ENCODE results near the gene MAT2B. TPM values are rescaled to one million over a fixed set of nuclear protein-coding genes. Genes with fewer than 3 reads are reported as not detected.

MAT2B gene
- total RNA-seq, 1 experiment from 2014 or later: 48.4 TPM

DNA sequence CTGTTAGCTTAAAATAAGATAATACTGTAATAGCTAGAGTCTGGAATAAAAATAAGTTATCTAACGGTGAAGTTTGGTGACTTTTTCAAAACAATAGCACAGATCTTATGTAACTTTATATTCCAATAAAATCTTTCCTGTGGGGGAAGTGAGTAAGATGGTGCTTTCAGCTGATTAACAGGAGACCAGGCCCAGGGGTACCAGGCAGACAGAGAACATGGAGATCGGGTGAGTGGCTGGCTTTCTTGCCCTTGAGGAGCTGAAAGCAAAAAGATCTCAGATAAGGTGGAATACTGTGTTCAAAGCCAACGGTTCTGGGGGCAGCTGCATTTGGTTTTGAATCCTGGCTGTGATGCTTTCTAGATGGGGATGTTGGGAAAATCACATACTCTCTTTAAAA lies 61.3 kb downstream of the MAT2B start:
- Histone ChIP-seq H4K20me1 (ENCODE audit: control insufficient read depth, insufficient read depth, insufficient read length) (no peaks in the 10 kb centered on the region), H2BK15ac (ENCODE audit: low read depth, low read length) (no peak overlapping the region), H3K4me1 (ENCODE audit: insufficient read depth, low read length) (peaks cover 7% of the 10 kb centered on the region; the same call in 1 of the 2 replicates), H2AK5ac (ENCODE audit: insufficient read length, low read length) (no peak overlapping the region), H3K4me2 (ENCODE audit: insufficient read depth, insufficient read length, low read length) (peak overlapping the region; percentile 85), H3K23me2 (ENCODE audit: insufficient read length, low read depth, low read length, poor library complexity, severe bottlenecking) (peaks cover 10% of the 10 kb centered on the region), H3K18ac (ENCODE audit: insufficient read length, low read depth, low read length) (no peak overlapping the region), H3T11ph (ENCODE audit: low read length) (no peak overlapping the region), H3K9me3 (ENCODE audit: control insufficient read depth, low read depth, low read length) (no peaks in the 10 kb centered on the region), H3K79me2 (ENCODE audit: insufficient read depth, low read length) (no peaks in the 10 kb centered on the region), H2BK20ac (ENCODE audit: low read depth, low read length, poor library complexity, severe bottlenecking) (no peak overlapping the region), H2BK12ac (ENCODE audit: insufficient read length, low read depth, low read length) (no peak overlapping the region), H3K4ac (ENCODE audit: low read depth, low read length) (no peak overlapping the region), H3K23ac (ENCODE audit: insufficient read length, low read depth, low read length) (no peak overlapping the region), H3K9ac (ENCODE audit: extremely low read depth, insufficient read length, low read length) (no peak overlapping the region), H3K56ac (ENCODE audit: insufficient read length, low read depth, low read length) (no peak overlapping the region), H4K8ac (replicated peaks; ENCODE audit: insufficient read length, low read depth, low read length) (no peak overlapping the region), H2AFZ (ENCODE audit: low read length) (no peak overlapping the region), H2BK120ac (ENCODE audit: low read depth, low read length, poor library complexity, severe bottlenecking) (no peak overlapping the region), H3K79me1 (ENCODE audit: insufficient read depth, low read depth, low read length, poor library complexity, severe bottlenecking) (no peaks in the 10 kb centered on the region), H2BK5ac (ENCODE audit: insufficient read length, low read length) (no peak overlapping the region), H3K27me3 (ENCODE audit: insufficient read depth, low read length) (no peaks in the 10 kb centered on the region; the same call in 1 of the 2 replicates), H3K14ac (ENCODE audit: insufficient read depth, low read length) (no peak overlapping the region), H4K5ac (ENCODE audit: insufficient read length, low read depth, low read length) (no peak overlapping the region), H4K91ac (ENCODE audit: insufficient read length, low read depth, low read length) (no peak overlapping the region), H3K27ac (ENCODE audit: insufficient read length, low read depth, low read length) (no peak overlapping the region)
- H3K4me3 Mint-ChIP-seq: peak overlapping the region; percentile 27 to 77
- no peak overlapping the region for H3K27ac Mint-ChIP-seq
- H3K4me1 Mint-ChIP-seq: peaks cover 57 to 59% of the 10 kb centered on the region in 2 experiments
- H3K9me3 Mint-ChIP-seq: no peaks in the 10 kb centered on the region
- TF ChIP-seq, protein P1, sequence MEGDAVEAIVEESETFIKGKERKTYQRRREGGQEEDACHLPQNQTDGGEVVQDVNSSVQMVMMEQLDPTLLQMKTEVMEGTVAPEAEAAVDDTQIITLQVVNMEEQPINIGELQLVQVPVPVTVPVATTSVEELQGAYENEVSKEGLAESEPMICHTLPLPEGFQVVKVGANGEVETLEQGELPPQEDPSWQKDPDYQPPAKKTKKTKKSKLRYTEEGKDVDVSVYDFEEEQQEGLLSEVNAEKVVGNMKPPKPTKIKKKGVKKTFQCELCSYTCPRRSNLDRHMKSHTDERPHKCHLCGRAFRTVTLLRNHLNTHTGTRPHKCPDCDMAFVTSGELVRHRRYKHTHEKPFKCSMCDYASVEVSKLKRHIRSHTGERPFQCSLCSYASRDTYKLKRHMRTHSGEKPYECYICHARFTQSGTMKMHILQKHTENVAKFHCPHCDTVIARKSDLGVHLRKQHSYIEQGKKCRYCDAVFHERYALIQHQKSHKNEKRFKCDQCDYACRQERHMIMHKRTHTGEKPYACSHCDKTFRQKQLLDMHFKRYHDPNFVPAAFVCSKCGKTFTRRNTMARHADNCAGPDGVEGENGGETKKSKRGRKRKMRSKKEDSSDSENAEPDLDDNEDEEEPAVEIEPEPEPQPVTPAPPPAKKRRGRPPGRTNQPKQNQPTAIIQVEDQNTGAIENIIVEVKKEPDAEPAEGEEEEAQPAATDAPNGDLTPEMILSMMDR (conservative IDR thresholded peaks at IDR 0.05): no peak
- peaks cover 42% of the 10 kb centered on the region for H3K27me3 Mint-ChIP-seq (ENCODE audit: low read depth)
- DNase-seq: no peak
- no CpG with 5 or more reads among the region's 3 CpGs for WGBS (ENCODE audit: extremely low coverage, insufficient read length, low lambda C conversion rate)
- H3K36me3 Mint-ChIP-seq (ENCODE audit: insufficient read depth in 1 of 3, low read depth in 3 of 3): no peaks in the 10 kb centered on the region; a peak in 1 of 7 replicates

Data from H9 (cell line).